ENCODE measurements around the gene SCYGR1.
A peak's percentile ranks its signal among the peaks of the same experiment; 100 is the strongest.

- no peak for TF ChIP-seq POLR2A (IDR thresholded peaks at IDR 0.05; ENCODE audit: low read depth)
- TF ChIP-seq EP300 (IDR thresholded peaks at IDR 0.05) = no peak
- peak; percentile 62 to 65 (median 62) for TF ChIP-seq CTCF (IDR thresholded peaks at IDR 0.05)
- TF ChIP-seq POLR2AphosphoS5 (IDR thresholded peaks at IDR 0.05) = peak; percentile 68 to 71
Observed at GRCh38 chr2:227406177-227407031, 18.7 kb upstream of the SCYGR1 start.

All from esophagus muscularis mucosa (tissue), 4 donors.